ENCODE data around the gene SLC15A3. TPM values are rescaled to one million over a fixed set of nuclear protein-coding genes. Genes with fewer than 3 reads are reported as not detected.

The SLC15A3 gene
- total and polyA plus RNA-seq, 4 donors, result 9.0 to 20.9 (median 16.3) TPM

- Histone ChIP-seq H3K4me3 (ENCODE audit: low read depth in 1 of 3, low read length in 3 of 3) (no peak overlapping the region), H3K27me3 (ENCODE audit: control insufficient read depth in 4 of 4, insufficient read depth in 4 of 4, low read length in 3 of 4) (peaks cover 0 to 2% (median 0%) of the 10 kb centered on the region in 4 donors), H3K9ac (ENCODE audit: low read depth in 1 of 2, low read length in 2 of 2) (no peak overlapping the region), H3K9me3 (ENCODE audit: control insufficient read depth in 4 of 4, low read length in 3 of 4) (no peaks in the 10 kb centered on the region), H3K36me3 (ENCODE audit: control insufficient read depth in 4 of 4, insufficient read depth in 3 of 4, low read depth in 1 of 4, low read length in 3 of 4) (no peaks in the 10 kb centered on the region), H3K4me1 (ENCODE audit: control insufficient read depth in 4 of 4, insufficient read depth in 4 of 4, low read length in 3 of 4) (no peaks in the 10 kb centered on the region), H3K27ac (ENCODE audit: low read depth in 1 of 2, low read length in 2 of 2) (no peak overlapping the region)
- 68% methylated on average over 7 of the region's 7 CpGs for WGBS
- DNase-seq (ENCODE audit: low spot score), result no peak
- TF ChIP-seq SP1 (IDR thresholded peaks at IDR 0.05), result no peak
- no peak for TF ChIP-seq GABPA (IDR thresholded peaks at IDR 0.05 in 1 of 2, conservative IDR thresholded peaks at IDR 0.05 in 1 of 2)
- no peak for TF ChIP-seq FOXA1 (IDR thresholded peaks at IDR 0.05)
- no peak for TF ChIP-seq HNF4G (IDR thresholded peaks at IDR 0.05)
- no peak for TF ChIP-seq TAF1 (conservative IDR thresholded peaks at IDR 0.05)
- no peak for TF ChIP-seq ZBTB33 (IDR thresholded peaks at IDR 0.05)
- TF ChIP-seq JUND (IDR thresholded peaks at IDR 0.05), result no peak
- no peak for TF ChIP-seq RXRA (IDR thresholded peaks at IDR 0.05)
- TF ChIP-seq REST (IDR thresholded peaks at IDR 0.05), result no peak
- no peak for TF ChIP-seq EGR1 (IDR thresholded peaks at IDR 0.05; ENCODE audit: low read depth in 2 of 2)
- no peak for TF ChIP-seq HNF4A (conservative IDR thresholded peaks at IDR 0.05)
- TF ChIP-seq, protein P1, sequence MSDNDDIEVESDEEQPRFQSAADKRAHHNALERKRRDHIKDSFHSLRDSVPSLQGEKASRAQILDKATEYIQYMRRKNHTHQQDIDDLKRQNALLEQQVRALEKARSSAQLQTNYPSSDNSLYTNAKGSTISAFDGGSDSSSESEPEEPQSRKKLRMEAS (IDR thresholded peaks at IDR 0.05), result no peak
- TF ChIP-seq YY1 (IDR thresholded peaks at IDR 0.05), result no peak
- TF ChIP-seq, protein P2, sequence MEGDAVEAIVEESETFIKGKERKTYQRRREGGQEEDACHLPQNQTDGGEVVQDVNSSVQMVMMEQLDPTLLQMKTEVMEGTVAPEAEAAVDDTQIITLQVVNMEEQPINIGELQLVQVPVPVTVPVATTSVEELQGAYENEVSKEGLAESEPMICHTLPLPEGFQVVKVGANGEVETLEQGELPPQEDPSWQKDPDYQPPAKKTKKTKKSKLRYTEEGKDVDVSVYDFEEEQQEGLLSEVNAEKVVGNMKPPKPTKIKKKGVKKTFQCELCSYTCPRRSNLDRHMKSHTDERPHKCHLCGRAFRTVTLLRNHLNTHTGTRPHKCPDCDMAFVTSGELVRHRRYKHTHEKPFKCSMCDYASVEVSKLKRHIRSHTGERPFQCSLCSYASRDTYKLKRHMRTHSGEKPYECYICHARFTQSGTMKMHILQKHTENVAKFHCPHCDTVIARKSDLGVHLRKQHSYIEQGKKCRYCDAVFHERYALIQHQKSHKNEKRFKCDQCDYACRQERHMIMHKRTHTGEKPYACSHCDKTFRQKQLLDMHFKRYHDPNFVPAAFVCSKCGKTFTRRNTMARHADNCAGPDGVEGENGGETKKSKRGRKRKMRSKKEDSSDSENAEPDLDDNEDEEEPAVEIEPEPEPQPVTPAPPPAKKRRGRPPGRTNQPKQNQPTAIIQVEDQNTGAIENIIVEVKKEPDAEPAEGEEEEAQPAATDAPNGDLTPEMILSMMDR (IDR thresholded peaks at IDR 0.05; ENCODE audit: low read depth, low read length, missing input control), result no peak
- TF ChIP-seq NR2F2 (IDR thresholded peaks at IDR 0.05), result no peak
- no peak for TF ChIP-seq ATF3 (IDR thresholded peaks at IDR 0.05)
- TF ChIP-seq FOXA2 (IDR thresholded peaks at IDR 0.05), result no peak
- TF ChIP-seq RAD21 (IDR thresholded peaks at IDR 0.05), result no peak
These were observed 42.6 kb upstream of the SLC15A3 start for GRCh38 chr11:60994541-60995080.
